Lower leg skin (tissue), 4 donors: ENCODE measurements around the gene CFAP300. TPM values are rescaled to one million over a fixed set of nuclear protein-coding genes. Genes with fewer than 3 reads are reported as not detected.

Experiments used
- DNase-seq, 2 donors: peaks; one replicate each; pipeline ENCODE4 v3.0.0-alpha.2; 2019; ENCODE audit warnings: low spot score in 2 of 2
- H3K4me3 ChIP-seq: fragments of 200-600 bp; sonication (generic); 2 replicates; pipeline ENCODE4 v1.5.1; 2017; ENCODE audit warnings: mild to moderate bottlenecking, low read depth; ENCODE audit not compliant: poor library complexity, severe bottlenecking
- CTCF ChIP-seq, 3 donors: fragments of 450-650 bp; IDR thresholded peaks; one replicate each; pipeline ENCODE4 v1.5.1; 2016; ENCODE audit warnings: antibody characterized with exemption in 3 of 3, mild to moderate bottlenecking in 3 of 3, moderate library complexity in 2 of 3
- POLR2A ChIP-seq, 2 donors: fragments of 450-650 bp; IDR thresholded peaks; one replicate each; pipeline ENCODE4 v1.6.1; 2016 to 2017; ENCODE audit warnings: antibody characterized with exemption in 2 of 2, mild to moderate bottlenecking in 1 of 2, moderate library complexity in 1 of 2
- WGBS, 2 donors: methylation state at CpG; one replicate each; pipeline ENCODE4 v1.1.5; 2018; 5-methylcytosine and 5-hydroxymethylcytosine counted together
- intact Hi-C: fragments of 100-400 bp; cut with DNase I; formaldehyde crosslinking; loops from one replicate; pipeline ENCODE4 v1.15.0; 2023; ENCODE audit warnings: low total_unique reads
- total RNA-seq, 4 donors: library from RNA; depleted of rRNA; stranded (reverse); fragments of >200 nt; gene quantifications; one replicate each; pipeline ENCODE4 v1.1.0, GENCODE V29; 2016

The CFAP300 gene
- total RNA-seq, 4 donors from 2014 or later = 1.2 to 1.9 (median 1.6) TPM

GRCh38 chr11:102026217-102026616 lies 21.0 kb upstream of the CFAP300 start:
- intact Hi-C loops = no loop called here
- no peak for DNase-seq
- TF ChIP-seq POLR2A (IDR thresholded peaks at IDR 0.05) = no peak
- TF ChIP-seq CTCF (IDR thresholded peaks at IDR 0.05) = no peak
- no peak overlapping the region for H3K4me3 ChIP-seq
- 45 to 65% methylated on average over 4 of the region's 4 CpGs for WGBS, 2 donors

- no peak overlapping the region for H3K4me3 ChIP-seq
- DNase-seq = no peak
- intact Hi-C loops = no loop called here
- 10 to 11% methylated on average over 2 of the region's 2 CpGs for WGBS, 2 donors
- no peak for TF ChIP-seq CTCF (IDR thresholded peaks at IDR 0.05)
- no peak for TF ChIP-seq POLR2A (IDR thresholded peaks at IDR 0.05)
Observed at GRCh38 chr11:102026959-102027358, 20.3 kb upstream of the CFAP300 start.

GRCh38 chr11:102036757-102037156 lies 10.5 kb upstream of the CFAP300 start:
- TF ChIP-seq POLR2A (IDR thresholded peaks at IDR 0.05) (no peak), CTCF (IDR thresholded peaks at IDR 0.05) (no peak)
- WGBS, 2 donors = 79 to 89% methylated on average over 1 of the region's 1 CpG
- H3K4me3 ChIP-seq = no peak overlapping the region
- intact Hi-C loops = no loop called here
- DNase-seq = no peak

- no peak for DNase-seq
- TF ChIP-seq CTCF (IDR thresholded peaks at IDR 0.05) (no peak), POLR2A (IDR thresholded peaks at IDR 0.05) (no peak)
- 18 to 20% methylated on average over 4 of the region's 4 CpGs for WGBS, 2 donors
- intact Hi-C loops = no loop called here
- H3K4me3 ChIP-seq = no peak overlapping the region
Observed at GRCh38 chr11:102046841-102047240, 396 bp upstream of the CFAP300 start.

GRCh38 chr11:102050927-102051575 lies 3.8 kb downstream of the CFAP300 start:
- no peak overlapping the region for H3K4me3 ChIP-seq
- intact Hi-C loops = no loop called here
- 77 to 87% methylated on average over 5 of the region's 5 CpGs for WGBS, 2 donors
- no peak for DNase-seq
- no peak for TF ChIP-seq CTCF (IDR thresholded peaks at IDR 0.05)
- no peak for TF ChIP-seq POLR2A (IDR thresholded peaks at IDR 0.05)

GRCh38 chr11:102061276-102061675 lies 14.0 kb downstream of the CFAP300 start:
- DNase-seq = no peak
- H3K4me3 ChIP-seq = no peak overlapping the region
- TF ChIP-seq POLR2A (IDR thresholded peaks at IDR 0.05) = no peak
- TF ChIP-seq CTCF (IDR thresholded peaks at IDR 0.05) = no peak
- WGBS, 2 donors = 62 to 66% methylated on average over 2 of the region's 2 CpGs
- intact Hi-C loops = no loop called here
